GM19099 (cell line): ENCODE results near the gene WT1.

Experiments
- POLR2A ChIP-seq: IDR thresholded peaks from 3 replicates; pipeline ENCODE4 v1.6.1; 2011; ENCODE audit warnings: low read depth; ENCODE audit not compliant: insufficient read length; ENCODE audit errors: extremely low read depth

The WT1 gene

GRCh38 chr11:32388365-32388764, 47.0 kb downstream of the WT1 start:
- no peak for TF ChIP-seq POLR2A

GRCh38 chr11:32387411-32387810, 47.9 kb downstream of the WT1 start:
- TF ChIP-seq POLR2A: no peak

GRCh38 chr11:32386770-32387377, 48.5 kb downstream of the WT1 start:
- no peak for TF ChIP-seq POLR2A

GRCh38 chr11:32385998-32386397, 49.3 kb downstream of the WT1 start:
- no peak for TF ChIP-seq POLR2A

GRCh38 chr11:32382339-32383049, 52.8 kb downstream of the WT1 start:
- TF ChIP-seq POLR2A: no peak

- TF ChIP-seq POLR2A: no peak
Measured at GRCh38 chr11:32381179-32381578, 54.2 kb downstream of the WT1 start.

GRCh38 chr11:32379719-32380118, 55.6 kb downstream of the WT1 start:
- TF ChIP-seq POLR2A: no peak

GRCh38 chr11:32375826-32376225, 59.5 kb downstream of the WT1 start:
- TF ChIP-seq POLR2A: no peak

- TF ChIP-seq POLR2A: no peak
Measured at GRCh38 chr11:32374261-32374711, 61.1 kb downstream of the WT1 start.

- no peak for TF ChIP-seq POLR2A
Measured at GRCh38 chr11:32366666-32367065, 68.7 kb downstream of the WT1 start.

- TF ChIP-seq POLR2A: no peak
Measured at GRCh38 chr11:32365192-32365591, 70.1 kb downstream of the WT1 start.

- no peak for TF ChIP-seq POLR2A
Measured at GRCh38 chr11:32358729-32359128, 76.6 kb downstream of the WT1 start.

- TF ChIP-seq POLR2A: no peak
Measured at GRCh38 chr11:32353884-32354283, 81.5 kb downstream of the WT1 start.

- no peak for TF ChIP-seq POLR2A
Measured at GRCh38 chr11:32348502-32348901, 86.8 kb downstream of the WT1 start.

GRCh38 chr11:32344946-32345345, 90.4 kb downstream of the WT1 start:
- TF ChIP-seq POLR2A: no peak

GRCh38 chr11:32343325-32344008, 91.9 kb downstream of the WT1 start:
- TF ChIP-seq POLR2A: no peak

GRCh38 chr11:32341620-32342613, 93.4 kb downstream of the WT1 start:
- no peak for TF ChIP-seq POLR2A
